HG03432 (cell line): ENCODE measurements around the gene GSN.

Experiments used
- ATAC-seq: cut with Tn5 transposase; IDR thresholded peaks from one replicate; pipeline ENCODE4 v1.9.1; 2021; ENCODE audit warnings: mild to moderate bottlenecking, moderate library complexity; ENCODE audit not compliant: unreplicated experiment

The GSN gene

DNA sequence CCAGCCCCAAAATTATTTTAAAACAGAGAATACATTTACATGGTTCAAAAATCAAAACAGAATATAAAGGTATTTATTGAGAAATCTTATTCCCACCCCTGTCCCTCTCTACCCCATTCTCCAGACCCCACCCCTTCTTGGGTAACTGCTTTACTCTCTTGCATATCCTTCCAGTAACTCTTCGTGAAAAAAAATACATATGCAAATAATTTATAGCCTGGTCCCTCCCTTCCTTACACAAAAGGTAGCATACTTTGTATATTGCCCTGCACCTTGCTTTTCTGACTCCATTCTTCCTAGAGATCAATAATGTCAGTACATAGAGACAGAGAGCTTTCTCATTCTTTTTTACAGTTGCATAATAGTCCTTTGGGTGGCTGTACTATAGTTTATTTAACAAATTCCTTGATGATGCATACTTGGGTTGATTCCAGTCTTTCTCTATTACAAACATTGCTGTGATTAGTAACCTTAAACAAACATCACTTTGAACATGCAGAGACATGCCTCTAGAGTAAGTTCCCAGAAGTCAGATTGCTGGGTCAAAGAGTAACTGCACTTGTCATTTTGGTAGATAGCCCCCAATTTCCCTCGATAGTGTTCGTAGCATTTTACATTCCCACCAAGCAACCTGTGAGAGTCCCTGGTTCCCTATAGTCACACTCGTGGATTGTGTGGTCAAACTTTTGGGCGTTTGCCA is 54.2 kb downstream of the GSN start:
- ATAC-seq, result no peak

DNA sequence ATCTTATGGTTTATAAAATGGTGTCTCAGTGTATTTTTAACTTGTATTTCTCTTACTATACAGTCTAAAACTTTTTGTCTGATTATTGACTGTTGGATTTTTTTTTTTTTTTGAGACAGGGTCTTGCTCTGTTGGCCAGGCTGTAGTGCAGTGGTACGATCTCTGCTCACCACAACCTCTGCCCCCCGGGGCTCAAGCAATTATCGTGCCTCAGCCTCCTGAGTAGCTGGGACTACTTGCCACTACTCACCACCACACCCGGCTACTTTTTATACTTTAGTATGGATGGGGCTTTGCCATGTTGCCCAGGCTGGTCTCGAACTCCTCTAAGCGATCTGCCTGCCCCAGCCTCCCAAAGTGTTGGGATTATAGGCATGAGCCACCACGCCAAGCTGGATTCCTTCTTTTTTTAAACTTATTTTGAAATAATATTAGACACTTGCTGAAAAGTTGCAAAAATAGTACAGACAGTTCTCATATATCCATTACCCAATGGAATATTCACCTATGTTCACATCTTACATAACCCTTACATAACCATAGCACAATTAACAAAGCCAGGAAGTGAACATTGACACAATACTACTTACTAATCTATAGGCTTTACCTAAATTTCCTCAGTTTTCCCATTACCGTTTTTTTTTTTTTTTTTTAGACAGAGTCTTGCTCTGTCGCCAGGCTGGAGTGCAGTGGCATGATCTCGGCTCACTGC is 54.9 kb downstream of the GSN start:
- no peak for ATAC-seq

DNA sequence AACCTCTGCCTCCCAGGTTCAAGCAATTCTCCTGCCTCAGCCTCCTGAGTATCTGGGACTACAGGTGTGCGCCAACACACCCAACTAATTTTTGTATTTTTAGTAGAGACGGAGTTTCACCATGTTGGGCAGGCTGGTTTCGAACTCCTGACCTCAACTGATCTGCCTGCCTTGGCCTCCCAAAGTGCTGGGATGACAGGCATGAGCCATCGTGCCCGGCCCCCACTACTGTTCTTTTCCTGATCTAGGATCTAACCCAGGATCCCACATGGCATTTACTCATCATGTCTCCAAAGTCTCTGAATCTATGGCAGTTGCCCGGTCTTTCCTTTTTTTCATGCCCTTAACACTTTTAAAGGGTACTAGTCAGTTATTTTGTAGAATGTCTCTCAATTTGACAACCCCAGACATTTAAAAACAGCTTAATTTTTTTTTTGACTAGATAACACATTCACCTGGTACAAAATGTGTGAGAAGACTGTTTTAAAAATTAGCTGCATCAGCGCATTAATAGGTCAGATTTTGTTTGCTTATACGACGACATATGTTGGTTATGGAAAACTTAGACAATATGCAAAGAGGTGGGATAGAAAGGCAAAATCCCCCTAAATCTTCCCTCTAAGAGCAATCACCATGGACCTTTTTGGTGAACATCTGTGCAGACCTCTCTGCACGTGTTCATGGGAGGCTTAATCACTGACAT is 55.6 kb downstream of the GSN start:
- no peak for ATAC-seq

DNA sequence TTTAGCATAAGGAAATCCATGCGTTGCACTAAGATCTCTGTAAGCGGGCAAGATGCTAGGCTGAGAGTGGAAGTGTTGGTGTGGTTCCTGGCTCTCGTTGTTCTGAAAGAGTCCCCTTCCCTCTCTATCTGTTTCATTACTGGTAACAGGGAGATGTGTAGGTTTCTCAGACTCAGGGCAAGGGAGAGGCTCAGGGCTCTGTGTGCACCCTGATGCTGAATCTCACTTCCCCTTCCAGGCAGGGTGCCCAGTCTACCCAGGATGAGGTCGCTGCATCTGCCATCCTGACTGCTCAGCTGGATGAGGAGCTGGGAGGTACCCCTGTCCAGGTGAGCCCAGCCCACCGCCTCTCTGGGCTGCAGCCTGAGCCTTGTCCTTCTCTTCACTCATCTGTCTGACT is 56.4 kb downstream of the GSN start:
- ATAC-seq, result no peak

DNA sequence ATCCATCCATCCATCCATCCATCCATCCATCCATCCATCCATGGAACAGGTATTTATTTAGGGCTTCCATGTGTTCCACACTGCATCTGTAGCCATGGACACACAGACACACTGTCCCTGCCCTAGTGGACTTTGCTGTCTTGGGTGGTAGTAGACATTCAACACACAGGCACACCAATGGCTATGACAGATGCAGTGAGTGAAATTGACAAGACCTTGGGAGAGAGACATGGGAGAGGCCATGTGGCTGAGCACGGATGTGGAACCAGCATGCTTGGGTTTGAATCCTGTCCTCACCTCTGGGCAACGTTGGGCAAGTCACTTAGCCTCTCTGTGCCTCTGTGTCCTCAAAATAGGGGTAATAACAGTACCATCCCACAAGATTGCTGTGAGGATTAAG is 56.8 kb downstream of the GSN start:
- ATAC-seq, result no peak

DNA sequence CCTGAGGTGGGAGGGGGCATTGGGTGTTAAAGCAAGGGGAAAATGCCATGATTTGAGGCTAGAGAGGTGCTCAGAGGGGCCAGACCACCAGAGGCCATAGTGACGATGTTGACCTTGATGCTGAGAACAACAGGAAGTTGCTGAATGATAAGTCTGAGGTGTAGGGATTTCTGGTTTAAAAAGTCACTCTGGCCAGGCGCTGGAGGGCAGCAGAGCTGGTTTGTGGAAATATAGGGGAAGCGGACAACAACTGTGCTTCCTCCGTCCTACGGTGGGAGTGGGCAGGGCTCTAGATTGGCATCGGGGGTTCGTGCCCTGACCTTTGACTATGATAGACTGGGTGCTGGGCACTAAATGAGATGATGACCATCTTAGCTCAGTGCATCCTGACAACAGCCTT is 57.4 kb downstream of the GSN start:
- ATAC-seq, result no peak

DNA sequence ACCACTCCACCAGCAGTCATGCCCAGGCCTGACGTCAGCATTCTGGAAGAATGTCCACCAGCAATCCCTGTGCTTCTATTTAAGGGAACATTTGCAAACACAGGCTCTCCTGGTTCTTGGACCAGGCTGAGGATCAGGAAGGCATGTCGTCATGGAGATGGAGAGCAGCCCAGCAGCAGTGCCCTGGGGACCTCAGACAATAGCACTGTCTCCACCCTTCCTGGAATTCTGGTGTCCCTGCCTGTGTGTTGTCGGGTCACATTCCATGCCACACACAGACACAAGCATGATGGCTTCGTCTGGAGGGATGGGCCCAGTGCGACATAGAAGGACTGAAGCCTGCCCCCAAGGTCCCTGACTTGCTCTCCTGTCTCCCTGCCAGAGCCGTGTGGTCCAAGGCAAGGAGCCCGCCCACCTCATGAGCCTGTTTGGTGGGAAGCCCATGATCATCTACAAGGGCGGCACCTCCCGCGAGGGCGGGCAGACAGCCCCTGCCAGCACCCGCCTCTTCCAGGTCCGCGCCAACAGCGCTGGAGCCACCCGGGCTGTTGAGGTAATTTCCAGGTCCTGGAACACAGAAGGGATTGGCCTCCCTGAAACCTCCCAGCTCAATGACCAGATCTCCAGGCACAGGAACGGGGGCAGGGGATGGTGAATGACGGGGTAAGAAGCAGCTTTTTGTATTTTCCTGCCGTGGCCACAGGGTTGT is 58.3 kb downstream of the GSN start:
- no peak for ATAC-seq

DNA sequence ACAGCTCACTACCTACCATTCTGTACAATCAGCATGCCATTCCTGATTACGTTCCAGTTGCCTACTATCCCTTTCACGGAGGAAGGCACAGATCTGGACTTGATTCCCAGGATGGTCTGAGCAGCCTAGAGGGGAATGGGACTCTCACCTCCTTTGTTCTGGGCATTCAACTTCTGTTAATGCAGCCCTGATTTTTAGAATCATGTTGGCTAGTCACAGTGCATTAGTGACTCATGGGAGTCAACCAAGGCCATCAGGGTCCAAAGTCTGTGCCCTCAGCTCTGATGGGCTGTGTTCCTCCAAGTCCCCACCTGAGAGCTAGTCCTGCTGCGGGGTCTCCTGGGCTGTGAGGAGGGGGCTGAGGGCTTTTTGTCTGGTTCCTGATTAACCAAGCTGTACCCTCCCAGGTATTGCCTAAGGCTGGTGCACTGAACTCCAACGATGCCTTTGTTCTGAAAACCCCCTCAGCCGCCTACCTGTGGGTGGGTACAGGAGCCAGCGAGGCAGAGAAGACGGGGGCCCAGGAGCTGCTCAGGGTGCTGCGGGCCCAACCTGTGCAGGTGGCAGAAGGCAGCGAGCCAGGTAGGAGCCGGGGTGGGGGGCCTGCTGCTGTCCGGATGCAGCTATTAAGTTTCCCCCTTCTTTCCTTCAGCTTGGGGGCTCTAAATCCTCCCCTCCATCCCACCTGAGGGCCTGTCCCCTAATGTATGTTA is 59.1 kb downstream of the GSN start:
- no peak for ATAC-seq

DNA sequence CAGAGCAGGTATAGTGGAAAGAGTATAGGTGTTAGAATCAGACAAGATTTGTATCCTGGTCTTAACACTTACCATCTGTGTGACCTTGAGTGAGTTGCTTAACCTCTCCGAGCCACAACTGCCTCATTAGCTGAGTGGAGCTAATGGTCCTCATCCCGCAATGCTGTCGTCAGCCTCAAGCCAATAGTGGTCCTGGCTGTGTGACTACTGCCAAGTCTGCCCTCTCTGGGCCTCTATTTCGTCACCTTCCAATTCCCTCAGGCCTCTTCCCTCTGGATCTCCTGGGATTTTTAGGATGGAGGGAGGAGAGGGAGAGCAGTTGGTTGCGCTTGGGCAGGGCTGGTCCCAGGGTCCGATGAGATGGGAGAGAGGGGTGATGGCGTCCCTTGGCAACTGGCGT is 60.5 kb downstream of the GSN start:
- ATAC-seq, result no peak

DNA sequence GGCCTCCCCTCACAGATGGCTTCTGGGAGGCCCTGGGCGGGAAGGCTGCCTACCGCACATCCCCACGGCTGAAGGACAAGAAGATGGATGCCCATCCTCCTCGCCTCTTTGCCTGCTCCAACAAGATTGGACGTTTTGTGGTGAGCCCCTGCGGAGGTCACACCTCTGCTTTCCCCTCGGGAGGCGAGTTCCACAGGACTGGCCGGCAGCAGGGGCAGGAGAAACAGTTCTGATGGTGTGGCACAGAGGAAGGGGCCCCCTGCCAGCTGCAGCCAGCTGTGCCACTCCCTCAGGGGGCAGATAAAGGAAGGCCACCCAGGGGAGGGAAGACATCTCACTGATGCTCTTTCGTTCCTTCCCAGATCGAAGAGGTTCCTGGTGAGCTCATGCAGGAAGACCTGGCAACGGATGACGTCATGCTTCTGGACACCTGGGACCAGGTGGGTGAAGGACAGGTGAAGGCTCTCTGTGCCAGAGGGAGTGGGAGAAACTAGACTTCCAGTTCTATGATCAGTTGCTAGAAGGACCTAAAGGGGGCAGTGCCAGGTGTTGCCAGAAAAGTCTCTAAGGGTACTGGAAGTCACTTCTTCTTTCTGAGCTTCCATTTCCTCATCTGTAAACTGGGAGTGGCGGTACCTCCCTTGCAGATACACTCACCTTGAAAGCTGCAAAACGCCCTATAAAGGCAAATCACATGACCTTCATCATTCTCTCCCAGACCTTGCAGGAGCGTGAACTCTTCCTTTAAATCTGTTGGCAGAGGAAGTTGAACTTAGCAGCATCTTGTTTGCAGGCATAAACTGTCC is 61.1 kb downstream of the GSN start:
- no peak for ATAC-seq

DNA sequence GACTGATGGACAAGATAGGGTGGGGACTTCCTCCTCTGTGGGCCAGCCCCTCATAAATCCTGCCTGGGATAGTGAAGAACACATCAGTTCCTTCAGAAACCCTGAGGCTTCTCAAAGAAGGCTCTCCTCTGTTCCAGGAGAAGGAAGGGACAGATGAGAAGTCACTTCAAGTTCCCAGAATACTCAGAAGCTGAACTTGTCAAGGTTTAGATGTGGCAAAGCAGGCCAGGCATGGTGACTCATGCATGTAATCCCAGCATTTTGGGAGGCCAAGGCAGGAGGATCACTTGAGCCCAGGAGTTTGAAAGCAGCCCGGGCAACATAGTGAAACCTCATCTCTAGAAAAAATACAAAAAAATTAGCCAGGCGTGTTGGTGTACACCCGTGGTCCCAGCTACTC is 63.6 kb downstream of the GSN start:
- ATAC-seq, result no peak

DNA sequence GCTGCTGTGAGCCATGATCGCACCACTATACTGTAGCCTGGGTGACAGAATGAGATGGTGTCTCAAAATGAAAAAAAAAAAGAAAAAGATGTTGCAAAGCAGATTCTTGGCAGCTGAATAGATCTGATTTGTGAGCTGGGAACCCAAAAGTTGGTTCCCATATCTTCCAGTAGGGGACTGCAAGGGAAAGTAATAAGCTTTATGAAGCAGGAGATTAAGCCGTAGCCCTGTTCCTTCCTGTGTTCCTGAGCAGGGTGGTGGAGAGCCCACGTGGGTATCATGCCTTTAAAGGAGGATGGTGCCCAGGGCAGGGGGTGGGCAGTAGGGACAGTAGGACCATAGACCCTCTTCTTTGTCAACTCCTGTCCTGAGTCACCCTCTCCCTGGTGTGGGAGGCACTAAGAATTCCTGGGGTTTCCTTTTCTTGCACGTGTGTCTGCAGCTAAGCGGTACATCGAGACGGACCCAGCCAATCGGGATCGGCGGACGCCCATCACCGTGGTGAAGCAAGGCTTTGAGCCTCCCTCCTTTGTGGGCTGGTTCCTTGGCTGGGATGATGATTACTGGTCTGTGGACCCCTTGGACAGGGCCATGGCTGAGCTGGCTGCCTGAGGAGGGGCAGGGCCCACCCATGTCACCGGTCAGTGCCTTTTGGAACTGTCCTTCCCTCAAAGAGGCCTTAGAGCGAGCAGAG is 64.2 kb downstream of the GSN start:
- ATAC-seq, result no peak

DNA sequence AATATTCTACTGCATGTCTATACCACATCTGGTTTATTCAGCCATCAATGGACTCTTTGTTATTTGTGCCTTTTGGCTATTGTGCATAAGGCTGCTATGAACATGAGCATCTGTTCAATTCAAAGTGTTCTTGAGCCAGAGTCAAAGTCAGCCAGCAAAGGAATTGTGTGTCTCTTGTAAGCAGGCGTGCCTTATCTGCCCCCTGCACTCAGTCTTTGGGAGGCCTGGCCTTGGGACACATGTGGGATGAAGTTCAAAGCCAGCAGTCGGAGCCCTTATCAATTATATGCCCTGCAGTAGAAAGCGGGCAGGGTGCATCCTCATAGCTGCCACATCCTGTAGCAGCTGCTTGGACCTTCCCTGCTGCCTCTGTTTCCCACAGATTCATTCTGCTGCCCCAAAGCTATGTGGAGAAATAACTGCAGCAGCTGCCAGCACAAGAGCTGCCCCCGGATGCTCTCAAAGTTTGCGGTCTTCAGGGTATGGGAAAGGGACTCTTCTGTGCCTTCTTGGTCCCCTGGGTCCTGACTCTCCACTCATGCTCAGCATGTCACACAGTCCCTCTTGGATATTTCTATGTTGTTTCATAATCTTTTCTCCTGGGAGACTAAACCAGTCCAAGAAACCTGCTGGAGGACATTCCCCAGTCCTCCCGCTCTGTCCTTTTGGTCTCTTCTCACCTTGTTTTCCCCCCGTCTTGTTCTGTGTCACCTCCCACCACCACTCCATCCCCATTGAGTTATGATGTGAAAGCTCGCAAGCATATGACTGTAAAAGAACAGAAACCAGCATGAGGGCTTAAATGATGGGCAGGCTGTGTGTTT is 66.2 kb downstream of the GSN start:
- ATAC-seq, result no peak

DNA sequence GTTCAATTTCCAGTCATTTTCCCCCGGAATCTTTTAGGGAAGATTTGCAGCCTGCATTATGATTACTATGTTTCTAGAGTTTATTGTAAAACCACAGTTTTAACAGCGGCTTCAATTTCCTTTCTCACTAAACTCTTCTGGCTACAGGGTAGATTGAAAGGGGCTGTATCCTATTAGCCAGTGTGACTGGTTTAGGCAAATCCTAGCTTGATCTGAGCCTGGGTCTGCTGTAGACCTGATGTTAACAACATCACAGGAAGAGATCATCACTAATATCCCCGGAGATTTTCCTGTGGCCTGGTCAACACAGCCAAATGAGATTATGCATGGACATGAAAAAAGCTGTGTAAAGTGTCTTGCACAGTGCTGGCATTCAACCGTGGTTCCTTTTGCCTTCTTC is 68.7 kb downstream of the GSN start:
- ATAC-seq, result no peak

DNA sequence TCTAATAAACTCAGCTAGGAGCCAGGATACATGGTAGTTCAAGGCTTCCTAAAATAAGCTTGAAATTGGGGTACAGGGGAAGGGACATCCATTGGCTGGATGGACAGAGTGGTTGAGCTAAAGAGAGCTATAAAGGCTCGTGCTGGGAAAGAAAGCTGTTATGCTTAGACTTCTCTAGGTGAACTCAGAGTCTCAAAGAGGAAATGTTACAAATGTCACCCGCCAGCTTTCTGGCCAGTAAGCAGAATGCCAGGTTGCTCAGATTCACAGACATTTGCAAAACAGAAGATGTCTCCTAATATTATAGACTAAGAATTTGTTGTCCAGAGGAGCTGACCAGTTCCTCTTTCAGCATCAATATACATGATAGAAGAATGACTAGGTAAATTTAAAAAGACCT is 71.5 kb downstream of the GSN start:
- no peak for ATAC-seq

DNA sequence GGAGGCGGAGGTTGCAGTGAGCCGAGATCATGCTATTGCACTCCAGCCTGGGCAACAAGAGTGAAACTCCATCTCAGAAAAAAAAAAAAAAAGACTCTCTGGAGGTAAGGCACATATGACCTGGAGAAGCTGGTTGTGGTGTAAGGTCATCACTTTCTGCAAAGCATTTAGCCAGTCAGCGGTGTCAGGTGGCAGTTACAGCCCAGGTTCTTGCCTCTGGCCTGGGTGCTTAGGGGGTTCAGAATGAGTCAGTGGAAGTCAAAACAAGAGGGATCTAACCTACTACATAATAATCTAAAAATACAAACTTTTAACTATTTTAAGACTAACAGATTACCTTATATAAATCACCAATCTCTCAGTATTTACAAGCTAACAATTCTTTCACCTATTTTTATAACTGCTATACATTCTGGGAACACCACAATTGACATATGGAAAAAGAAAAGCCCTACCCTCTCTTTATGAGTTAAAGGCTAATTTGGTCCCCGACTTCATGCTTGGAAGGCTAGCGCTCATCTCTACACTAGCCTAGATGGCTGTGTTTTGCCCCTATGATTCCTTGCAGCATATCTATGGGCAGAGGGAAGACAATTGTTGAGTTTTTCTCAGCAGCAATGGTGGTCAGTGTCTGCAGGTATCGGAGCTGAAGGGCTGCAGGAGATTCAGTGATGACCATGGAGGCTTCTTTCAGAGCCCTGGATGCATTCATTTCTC is 72.9 kb downstream of the GSN start:
- peak; percentile 96 for ATAC-seq

DNA sequence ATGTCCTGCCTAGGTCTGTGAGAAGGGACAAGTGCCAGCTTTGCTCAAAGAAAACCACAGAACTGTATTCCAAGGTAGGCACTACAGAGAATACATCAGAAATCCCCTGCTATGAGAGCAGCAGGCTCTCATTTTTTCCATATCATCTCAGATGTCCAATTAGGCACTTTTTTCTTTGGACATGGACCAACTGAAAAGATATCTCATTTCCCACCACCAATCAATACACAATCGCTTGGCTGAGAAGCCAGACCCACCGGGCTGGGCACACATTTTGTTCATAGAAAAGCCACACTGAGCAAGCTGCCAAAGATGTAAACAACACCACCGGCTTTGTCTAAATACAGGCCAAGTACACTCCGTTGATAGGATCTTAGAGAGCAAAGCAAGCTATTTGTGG is 76.2 kb downstream of the GSN start:
- no peak for ATAC-seq

DNA sequence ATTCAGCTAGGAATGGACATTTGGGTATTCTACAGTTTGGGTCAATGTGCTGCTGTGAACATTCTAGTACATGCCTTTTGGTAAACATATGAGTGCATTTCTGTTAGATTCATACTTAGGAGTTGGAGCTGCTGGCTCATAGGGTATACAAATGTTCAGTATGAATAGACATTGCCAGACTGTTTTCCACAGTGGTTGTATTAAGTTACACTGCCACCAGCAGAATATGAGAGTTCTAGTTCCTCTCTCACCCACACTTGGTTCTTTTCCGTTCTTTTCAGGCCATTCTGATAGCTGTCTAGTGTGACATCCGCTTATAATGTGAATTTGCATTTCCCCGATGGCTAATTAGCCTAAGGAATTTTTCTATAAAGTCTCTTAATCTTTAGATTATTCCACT is 77.1 kb downstream of the GSN start:
- ATAC-seq, result no peak
